A673 (cell line): Measurements from ENCODE around the gene PTPN5. TPM values are rescaled to one million over a fixed set of nuclear protein-coding genes. Genes with fewer than 3 reads are reported as not detected.
"Not testable (repeated sequence)": the region's sequence is repeated elsewhere in the genome, so short reads cannot be mapped to it uniquely, and the experiment has no call there.

Experiments used
- Bru-seq: library from RNA; stranded (reverse); fragments of 400-500 nt; gene quantifications from one replicate; lab custom pipeline; 2021; lab: Mats Ljungman, UMichigan
- BruChase-seq, 2 experiments: library from RNA; stranded (reverse); fragments of 400-500 nt; gene quantifications; one replicate each; lab custom pipeline; 2021; lab: Mats Ljungman, UMichigan
- BruUV-seq: library from RNA; stranded (reverse); fragments of 400-500 nt; replicated peaks from 2 replicates; lab custom pipeline; 2021; lab: Mats Ljungman, UMichigan
- CTCF ChIA-PET: fragments of 300-600 bp; sonication (Branson Sonifier 250); formaldehyde crosslinking; loops from one replicate; lab custom pipeline; 2022; ENCODE audit warnings: antibody characterized with exemption; lab: Charles Lee
- POLR2A ChIA-PET: fragments of 300-600 bp; sonication (Branson Sonifier 250); formaldehyde crosslinking; loops from one replicate; lab custom pipeline; 2022; ENCODE audit warnings: antibody characterized with exemption; ENCODE audit not compliant: low non-redundant PET; lab: Charles Lee
- DNase-seq: peaks from one replicate; pipeline ENCODE4 v3.0.0-alpha.2; 2015; ENCODE audit warnings: low spot score
- H3K27ac ChIP-seq: fragments of 200-600 bp; sonication (generic); 2 replicates; pipeline ENCODE4 v1.5.1; 2016; ENCODE audit warnings: mixed run types, low read depth, mild to moderate bottlenecking, mixed read lengths, antibody characterized with exemption, low read length; ENCODE audit not compliant: poor library complexity, severe bottlenecking
- H3K27me3 ChIP-seq: fragments of 200-600 bp; sonication (generic); replicated peaks from 2 replicates; pipeline ENCODE4 v1.6.1; 2017; ENCODE audit warnings: mixed run types, low read depth, mild to moderate bottlenecking, mixed read lengths, antibody characterized with exemption, low read length; ENCODE audit not compliant: insufficient read depth, poor library complexity
- H3K36me3 ChIP-seq: fragments of 200-600 bp; sonication (generic); 2 replicates; pipeline ENCODE4 v1.6.1; 2016; ENCODE audit warnings: mixed run types, mild to moderate bottlenecking, mixed read lengths, antibody characterized with exemption, low read length; ENCODE audit not compliant: insufficient read depth, poor library complexity, severe bottlenecking
- H3K4me1 ChIP-seq: fragments of 200-600 bp; sonication (generic); 2 replicates; pipeline ENCODE4 v1.6.1; 2017; ENCODE audit warnings: mixed run types, mild to moderate bottlenecking, mixed read lengths, antibody characterized with exemption, low read length; ENCODE audit not compliant: insufficient read depth, poor library complexity, severe bottlenecking
- H3K4me3 ChIP-seq: fragments of 200-600 bp; sonication (generic); 2 replicates; pipeline ENCODE4 v1.5.1; 2016; ENCODE audit warnings: low read depth, mixed run types, mild to moderate bottlenecking, mixed read lengths, low read length; ENCODE audit not compliant: poor library complexity, severe bottlenecking
- H3K9me3 ChIP-seq: fragments of 200-600 bp; sonication (generic); 2 replicates; pipeline ENCODE4 v1.6.1; 2016; ENCODE audit warnings: mixed run types, low read depth, mild to moderate bottlenecking, mixed read lengths, antibody characterized with exemption, low read length; ENCODE audit not compliant: poor library complexity, severe bottlenecking
- EZH2 ChIP-seq: fragments of 200-600 bp; sonication (generic); IDR thresholded peaks from 2 replicates; pipeline ENCODE4 v1.6.1; 2017; ENCODE audit warnings: borderline replicate concordance, low read depth, mild to moderate bottlenecking, mixed read lengths, antibody characterized with exemption, low read length; ENCODE audit not compliant: poor library complexity, severe bottlenecking
- intact Hi-C: fragments of 100-400 bp; cut with micrococcal nuclease; formaldehyde crosslinking; loops from one replicate; pipeline ENCODE4 v1.10.0; 2022; ENCODE audit not compliant: unreplicated experiment
- long read RNA-seq: library from polyadenylated mRNA; stranded (forward); transcript quantifications from one replicate; pipeline ENCODE4 v2.0.0, GENCODE V29; 2022
- total RNA-seq: library from RNA; stranded (reverse); gene quantifications from 2 replicates; pipeline ENCODE4 v1.2.3, GENCODE V29; 2021
- TF ChIP-seq, protein P1 (sequence below): fragments of 300-800, 200-600 bp; sonication (generic); conservative IDR thresholded peaks from 2 replicates; pipeline ENCODE4 v1.5.1; 2017; ENCODE audit warnings: low read depth, mild to moderate bottlenecking, antibody characterized with exemption, low read length, moderate library complexity, mixed read lengths

The PTPN5 gene
- total RNA-seq (0.21 and 0.26 TPM in 2 replicates), Bru-seq, nascent RNA (percentile 7 among the genes with signal in this experiment), BruChase-seq, experiment 1, labeled RNA remaining after a 2-hour chase (percentile 9 among the genes with signal in this experiment), BruChase-seq, experiment 2, labeled RNA remaining after a 6-hour chase (percentile 4 among the genes with signal in this experiment)
- long read RNA-seq, partial matches to known transcripts: 0 of 1 reads
- long read RNA-seq, other reads (novel, unspliced or antisense): 0 of 1 reads

GRCh38 chr11:18791207-18791968 lies at the start of gene PTPN5:
Gene PTPN5, minus strand, starts transcription at chr11:18791798. Its CDS starts 19,840 bp downstream, at chr11:18771958.
- no TSS peak for BruUV-seq
- Histone ChIP-seq H3K4me1 (no peaks in the 10 kb centered on the region), H3K27me3 (peaks cover 51% of the 10 kb centered on the region), H3K36me3 (no peaks in the 10 kb centered on the region), H3K9me3 (no peaks in the 10 kb centered on the region), H3K4me3 (peak within 1 kb of the TSS; percentile 33), H3K27ac (no peak within 1 kb of the TSS)
- peak; percentile 61 for TF ChIP-seq EZH2
- TF ChIP-seq, protein P1, sequence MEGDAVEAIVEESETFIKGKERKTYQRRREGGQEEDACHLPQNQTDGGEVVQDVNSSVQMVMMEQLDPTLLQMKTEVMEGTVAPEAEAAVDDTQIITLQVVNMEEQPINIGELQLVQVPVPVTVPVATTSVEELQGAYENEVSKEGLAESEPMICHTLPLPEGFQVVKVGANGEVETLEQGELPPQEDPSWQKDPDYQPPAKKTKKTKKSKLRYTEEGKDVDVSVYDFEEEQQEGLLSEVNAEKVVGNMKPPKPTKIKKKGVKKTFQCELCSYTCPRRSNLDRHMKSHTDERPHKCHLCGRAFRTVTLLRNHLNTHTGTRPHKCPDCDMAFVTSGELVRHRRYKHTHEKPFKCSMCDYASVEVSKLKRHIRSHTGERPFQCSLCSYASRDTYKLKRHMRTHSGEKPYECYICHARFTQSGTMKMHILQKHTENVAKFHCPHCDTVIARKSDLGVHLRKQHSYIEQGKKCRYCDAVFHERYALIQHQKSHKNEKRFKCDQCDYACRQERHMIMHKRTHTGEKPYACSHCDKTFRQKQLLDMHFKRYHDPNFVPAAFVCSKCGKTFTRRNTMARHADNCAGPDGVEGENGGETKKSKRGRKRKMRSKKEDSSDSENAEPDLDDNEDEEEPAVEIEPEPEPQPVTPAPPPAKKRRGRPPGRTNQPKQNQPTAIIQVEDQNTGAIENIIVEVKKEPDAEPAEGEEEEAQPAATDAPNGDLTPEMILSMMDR: no peak
- ChIA-PET POLR2A (no interaction called here), CTCF (no interaction called here)
- intact Hi-C loops: no loop called here
- DNase-seq: no peak

GRCh38 chr11:18836417-18836816 lies 44.8 kb upstream of the PTPN5 start:
- Histone ChIP-seq H3K9me3 (no peaks in the 10 kb centered on the region), H3K27ac (no peak overlapping the region), H3K36me3 (no peaks in the 10 kb centered on the region), H3K27me3 (no peaks in the 10 kb centered on the region), H3K4me1 (no peaks in the 10 kb centered on the region), H3K4me3 (no peak overlapping the region)
- ChIA-PET CTCF (no interaction called here), POLR2A (no interaction called here)
- TF ChIP-seq, protein P1: no peak
- TF ChIP-seq EZH2: no peak
- BruUV-seq: no TSS peak
- intact Hi-C loops: no loop called here
- no peak for DNase-seq

DNA sequence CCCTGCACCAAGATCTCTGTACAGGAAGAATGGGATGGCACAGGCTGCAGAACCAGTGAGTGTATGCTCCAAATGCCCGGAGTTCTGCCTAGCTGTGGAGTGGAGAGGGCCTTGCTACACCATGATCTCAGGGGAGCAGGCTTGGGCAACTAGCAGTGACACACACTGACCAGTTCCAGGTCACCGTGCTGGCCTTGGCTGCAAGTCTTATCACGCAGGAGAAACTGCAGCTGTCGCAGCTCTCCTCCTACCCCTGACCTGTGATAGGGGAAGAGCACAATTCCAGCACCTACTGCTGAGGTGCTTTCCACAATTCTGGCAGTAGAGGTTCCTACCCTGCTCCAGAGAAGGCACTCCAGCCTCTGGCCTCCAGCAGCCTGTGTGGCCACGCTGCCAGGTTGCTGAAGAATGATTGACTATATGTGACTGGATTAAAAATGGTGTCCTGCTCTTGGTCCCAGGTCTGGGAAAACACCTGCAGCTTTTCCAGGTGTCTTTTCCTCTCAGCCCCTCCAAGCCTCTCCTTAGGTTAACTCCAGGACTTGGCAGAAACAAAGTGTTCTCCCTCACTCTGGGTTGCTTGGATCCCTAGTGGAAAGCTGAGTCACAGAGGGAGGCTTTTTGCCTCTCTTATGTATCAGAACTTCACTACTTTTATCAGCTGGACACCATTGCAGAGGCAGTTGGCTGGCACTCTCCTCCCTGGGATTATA lies 43.3 kb upstream of the PTPN5 start:
- POLR2A ChIA-PET: no interaction called here
- BruUV-seq: no TSS peak

DNA sequence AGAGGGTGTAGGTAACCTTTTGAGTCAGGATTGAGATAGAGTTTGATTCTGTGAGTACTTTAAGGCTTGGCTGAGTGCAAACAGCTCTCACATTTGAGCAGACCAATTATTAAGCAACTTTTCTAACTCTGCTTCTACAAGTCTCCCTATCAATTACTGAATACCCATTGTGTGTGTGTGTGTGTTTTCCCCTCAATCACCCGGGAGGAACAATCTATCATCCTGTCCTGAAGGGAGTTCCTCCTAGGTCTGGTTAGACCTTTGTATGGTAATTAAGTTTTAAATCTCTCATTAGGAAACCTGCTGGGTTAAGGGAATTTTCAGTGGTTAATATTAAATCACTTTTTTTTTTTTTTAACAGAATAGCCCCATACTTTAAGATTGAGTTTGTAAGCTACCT lies 28.6 kb upstream of the PTPN5 start:
- BruUV-seq, H3K36me3 ChIP-seq, H3K27ac ChIP-seq, H3K27me3 ChIP-seq, intact Hi-C loops, H3K4me1 ChIP-seq, DNase-seq, POLR2A ChIA-PET, H3K9me3 ChIP-seq, CTCF ChIA-PET, H3K4me3 ChIP-seq: not testable (repeated sequence)

More for the DNA sequence above, 43.3 kb upstream of the PTPN5 start:
- Histone ChIP-seq H3K9me3 (no peaks in the 10 kb centered on the region), H3K4me1 (no peaks in the 10 kb centered on the region), H3K36me3 (no peaks in the 10 kb centered on the region), H3K27me3 (no peaks in the 10 kb centered on the region), H3K4me3 (no peak overlapping the region), H3K27ac (no peak overlapping the region)
- CTCF ChIA-PET: interaction anchor here (0.7 kb wide), 1 partner anchor 14 kb away, joined by 5 read pairs; no protein-coding TSS in a partner anchor
- DNase-seq: no peak
- TF ChIP-seq, protein P1: no peak
- TF ChIP-seq EZH2: no peak
- intact Hi-C loops: no loop called here
